ENCODE results near the gene RPTN.

DNA sequence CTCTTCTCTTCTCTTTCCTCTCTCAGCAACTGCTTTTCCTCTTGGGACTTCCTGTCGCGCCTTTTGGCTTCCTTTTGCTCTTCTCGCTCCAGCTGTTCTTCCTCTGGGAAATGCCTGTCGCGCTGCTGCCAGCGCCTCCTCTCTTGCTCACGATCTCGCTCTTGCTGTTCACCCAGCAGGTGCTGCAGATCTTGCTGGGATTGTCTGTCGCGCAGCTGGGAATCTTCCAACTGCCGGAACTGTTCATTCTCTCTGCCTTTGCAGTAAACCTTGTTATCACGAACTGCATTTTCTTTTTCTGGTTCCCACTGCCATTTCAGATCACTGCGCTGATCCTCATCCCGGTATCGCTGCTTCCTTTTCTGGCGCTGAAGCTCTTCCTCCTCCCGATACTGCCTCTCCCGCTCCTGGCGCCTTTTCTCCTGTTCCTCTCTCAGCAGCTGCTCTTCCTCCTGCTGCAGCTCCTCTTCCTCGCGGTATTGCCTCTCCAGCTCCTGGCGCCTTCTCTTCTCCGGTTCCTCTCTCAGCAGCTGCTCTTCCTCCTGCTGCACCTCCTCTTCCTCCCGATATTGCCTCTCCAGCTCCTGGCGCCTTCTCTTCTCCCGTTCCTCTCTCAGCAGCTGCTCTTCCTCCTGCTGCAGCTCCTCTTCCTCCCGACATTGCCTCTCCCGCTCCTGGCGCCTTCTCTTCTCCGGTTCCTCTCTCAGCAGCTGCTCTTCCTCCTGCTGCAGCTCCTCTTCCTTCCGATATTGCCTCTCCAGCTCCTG lies 49.6 kb downstream of the RPTN start:
- TF ChIP-seq, protein P1, sequence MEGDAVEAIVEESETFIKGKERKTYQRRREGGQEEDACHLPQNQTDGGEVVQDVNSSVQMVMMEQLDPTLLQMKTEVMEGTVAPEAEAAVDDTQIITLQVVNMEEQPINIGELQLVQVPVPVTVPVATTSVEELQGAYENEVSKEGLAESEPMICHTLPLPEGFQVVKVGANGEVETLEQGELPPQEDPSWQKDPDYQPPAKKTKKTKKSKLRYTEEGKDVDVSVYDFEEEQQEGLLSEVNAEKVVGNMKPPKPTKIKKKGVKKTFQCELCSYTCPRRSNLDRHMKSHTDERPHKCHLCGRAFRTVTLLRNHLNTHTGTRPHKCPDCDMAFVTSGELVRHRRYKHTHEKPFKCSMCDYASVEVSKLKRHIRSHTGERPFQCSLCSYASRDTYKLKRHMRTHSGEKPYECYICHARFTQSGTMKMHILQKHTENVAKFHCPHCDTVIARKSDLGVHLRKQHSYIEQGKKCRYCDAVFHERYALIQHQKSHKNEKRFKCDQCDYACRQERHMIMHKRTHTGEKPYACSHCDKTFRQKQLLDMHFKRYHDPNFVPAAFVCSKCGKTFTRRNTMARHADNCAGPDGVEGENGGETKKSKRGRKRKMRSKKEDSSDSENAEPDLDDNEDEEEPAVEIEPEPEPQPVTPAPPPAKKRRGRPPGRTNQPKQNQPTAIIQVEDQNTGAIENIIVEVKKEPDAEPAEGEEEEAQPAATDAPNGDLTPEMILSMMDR (IDR thresholded peaks at IDR 0.05), result no peak
- TF ChIP-seq ZFX (IDR thresholded peaks at IDR 0.05; ENCODE audit: borderline replicate concordance), result no peak

Data from 22Rv1 (cell line).